Peyer's patch (tissue), 4 donors: ENCODE data around the gene ARL5A.

Experiments used
- CTCF ChIP-seq, 6 experiments: fragments of 450-650 bp in 4 of 6; fragments of 200-600 bp in 2 of 6; sonication (generic) in 1 of 6; IDR thresholded peaks; one replicate each; pipeline ENCODE4 v1.5.1; 2017 to 2019; ENCODE audit warnings: antibody characterized with exemption in 6 of 6, mild to moderate bottlenecking in 3 of 6, moderate library complexity in 1 of 6
- POLR2A ChIP-seq, 2 donors: fragments of 450-650 bp; IDR thresholded peaks; one replicate each; pipeline ENCODE4 v1.5.1; 2017; ENCODE audit warnings: antibody characterized with exemption in 2 of 2, mild to moderate bottlenecking in 2 of 2, moderate library complexity in 2 of 2

GRCh38 chr2:151837926-151838325, 9.7 kb upstream of the ARL5A start:
- no peak for TF ChIP-seq POLR2A (IDR thresholded peaks at IDR 0.05)
- TF ChIP-seq CTCF (IDR thresholded peaks at IDR 0.05): no peak
